WTC11 (cell line): ENCODE data around the gene DUOX2. TPM values are rescaled to one million over a fixed set of nuclear protein-coding genes. Genes with fewer than 3 reads are reported as not detected.

Experiments
- ATAC-seq: fragments of 200-7000 bp; cut with Tn5 transposase; 2 replicates; pipeline ENCODE4 v1.10.0; 2021; ENCODE audit warnings: mild to moderate bottlenecking, moderate library complexity
- CTCF ChIA-PET: fragments of 300-600 bp; sonication (Branson Sonifier 250); formaldehyde crosslinking; loops from one replicate; lab custom pipeline; 2021; ENCODE audit warnings: antibody characterized with exemption; lab: Charles Lee
- POLR2A ChIA-PET: fragments of 350-600 bp; sonication (Branson Sonifier 250); formaldehyde crosslinking; loops from one replicate; lab custom pipeline; 2021; ENCODE audit warnings: antibody characterized with exemption; lab: Charles Lee
- DNase-seq: peaks from one replicate; pipeline ENCODE4 v3.0.0; 2021; ENCODE audit warnings: low spot score
- H3K27ac Mint-ChIP-seq: 2 replicates; pipeline ENCODE4 v1.8.0; 2021; ENCODE audit warnings: mixed read lengths
- H3K27me3 Mint-ChIP-seq: 2 replicates; pipeline ENCODE4 v1.8.0; 2021; ENCODE audit warnings: low read depth, mild to moderate bottlenecking, moderate library complexity, mixed read lengths
- H3K36me3 Mint-ChIP-seq: 2 replicates; pipeline ENCODE4 v1.8.0; 2021; ENCODE audit warnings: mixed read lengths
- H3K4me1 Mint-ChIP-seq: 2 replicates; pipeline ENCODE4 v1.8.0; 2022; ENCODE audit warnings: mixed read lengths
- H3K4me3 Mint-ChIP-seq: 2 replicates; pipeline ENCODE4 v1.8.0; 2021; ENCODE audit warnings: mild to moderate bottlenecking, moderate library complexity, mixed read lengths
- H3K9me3 Mint-ChIP-seq: 2 replicates; pipeline ENCODE4 v1.8.0; 2021; ENCODE audit warnings: mixed read lengths
- CREB1 ChIP-seq: sonication (generic); formaldehyde crosslinking; IDR thresholded peaks from 2 replicates; pipeline ENCODE4 v1.8.0; 2023; ENCODE audit warnings: mild to moderate bottlenecking, missing genetic modification reagents
- GABPB1 ChIP-seq: sonication (generic); formaldehyde crosslinking; IDR thresholded peaks from 2 replicates; pipeline ENCODE4 v1.8.1; 2023; ENCODE audit warnings: mild to moderate bottlenecking, missing genetic modification reagents
- GTF2I ChIP-seq: fragments of 250-450 bp; sonication (Bioruptor Pico); conservative IDR thresholded peaks from 2 replicates; pipeline ENCODE4 v1.4.0; 2021; ENCODE audit warnings: mild to moderate bottlenecking
- NR2C2 ChIP-seq: sonication (generic); formaldehyde crosslinking; IDR thresholded peaks from 2 replicates; pipeline ENCODE4 v1.8.0; 2022; ENCODE audit warnings: mild to moderate bottlenecking, missing genetic modification reagents
- TP53 ChIP-seq: sonication (generic); formaldehyde crosslinking; IDR thresholded peaks from 2 replicates; pipeline ENCODE4 v1.8.1; 2023; ENCODE audit warnings: mild to moderate bottlenecking, missing genetic modification reagents
- ZNF138 ChIP-seq: sonication (generic); formaldehyde crosslinking; conservative IDR thresholded peaks from 2 replicates; pipeline ENCODE4 v1.8.1; 2022; ENCODE audit warnings: mild to moderate bottlenecking, moderate library complexity, missing genetic modification reagents
- ZNF219 ChIP-seq: sonication (generic); formaldehyde crosslinking; IDR thresholded peaks from 2 replicates; pipeline ENCODE4 v1.8.0; 2023; ENCODE audit warnings: missing genetic modification reagents, mild to moderate bottlenecking, borderline replicate concordance
- ZNF232 ChIP-seq: sonication (generic); formaldehyde crosslinking; IDR thresholded peaks from 2 replicates; pipeline ENCODE4 v1.8.0; 2022; ENCODE audit warnings: mild to moderate bottlenecking, missing genetic modification reagents
- ZNF423 ChIP-seq: fragments of 250-450 bp; sonication (Bioruptor Pico); IDR thresholded peaks from 2 replicates; pipeline ENCODE4 v2.1.2; 2022; ENCODE audit warnings: mild to moderate bottlenecking, moderate library complexity
- total RNA-seq: library from RNA; stranded (reverse); gene quantifications from 3 replicates; pipeline ENCODE4 v1.2.3, GENCODE V29; 2021
- TF ChIP-seq, protein P1 (sequence below): sonication (generic); formaldehyde crosslinking; IDR thresholded peaks from 2 replicates; pipeline ENCODE4 v1.8.1; 2023; ENCODE audit warnings: mild to moderate bottlenecking, missing genetic modification reagents, borderline replicate concordance
- TF ChIP-seq, protein P2 (sequence below): sonication (generic); formaldehyde crosslinking; IDR thresholded peaks from 2 replicates; pipeline ENCODE4 v1.8.0; 2022; ENCODE audit warnings: mild to moderate bottlenecking, missing genetic modification reagents
- TF ChIP-seq, protein P3 (sequence below): sonication (generic); formaldehyde crosslinking; IDR thresholded peaks from 2 replicates; pipeline ENCODE4 v1.8.0; 2023; ENCODE audit warnings: mild to moderate bottlenecking, missing genetic modification reagents
- TF ChIP-seq, protein P4 (sequence below): sonication (generic); formaldehyde crosslinking; IDR thresholded peaks from 2 replicates; pipeline ENCODE4 v1.8.1; 2023; ENCODE audit warnings: mild to moderate bottlenecking, moderate library complexity, missing genetic modification reagents
- TF ChIP-seq, protein P5 (sequence below): fragments of 250-450 bp; sonication (Bioruptor Pico); IDR thresholded peaks from 2 replicates; pipeline ENCODE4 v1.9.0; 2021; ENCODE audit warnings: mild to moderate bottlenecking
- TF ChIP-seq, protein P6 (sequence below): sonication (generic); formaldehyde crosslinking; IDR thresholded peaks from 2 replicates; pipeline ENCODE4 v1.8.1; 2022; ENCODE audit warnings: low read depth, missing genetic modification reagents, borderline replicate concordance
- TF ChIP-seq, protein P7 (sequence below): sonication (generic); formaldehyde crosslinking; IDR thresholded peaks from 2 replicates; pipeline ENCODE4 v1.8.1; 2022; ENCODE audit warnings: mild to moderate bottlenecking, moderate library complexity, missing genetic modification reagents

Gene DUOX2
- total RNA-seq, 1 experiment from 2014 or later: 0.13 TPM

DNA sequence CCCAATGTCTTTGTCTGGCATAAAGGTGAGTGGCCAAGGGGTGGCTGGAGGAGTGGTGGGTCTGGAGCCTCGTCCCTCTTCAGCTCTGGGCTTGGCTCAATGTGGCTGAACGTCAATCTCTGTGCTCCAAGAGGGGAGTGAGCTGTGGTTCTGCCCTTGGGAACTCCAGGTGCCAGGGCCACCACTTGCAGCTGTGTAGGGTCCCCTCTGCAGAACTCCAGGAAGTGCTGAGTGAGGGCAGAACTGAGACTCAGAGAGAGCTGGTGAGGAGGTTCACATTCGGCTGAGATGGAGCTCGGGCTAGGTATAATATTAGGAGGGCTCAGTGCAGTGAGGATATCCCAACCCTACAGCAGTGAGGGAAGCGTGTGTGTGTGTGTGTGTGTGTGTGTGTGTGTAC lies 27.4 kb upstream of the DUOX2 start (continued):
- TF ChIP-seq, protein P1, sequence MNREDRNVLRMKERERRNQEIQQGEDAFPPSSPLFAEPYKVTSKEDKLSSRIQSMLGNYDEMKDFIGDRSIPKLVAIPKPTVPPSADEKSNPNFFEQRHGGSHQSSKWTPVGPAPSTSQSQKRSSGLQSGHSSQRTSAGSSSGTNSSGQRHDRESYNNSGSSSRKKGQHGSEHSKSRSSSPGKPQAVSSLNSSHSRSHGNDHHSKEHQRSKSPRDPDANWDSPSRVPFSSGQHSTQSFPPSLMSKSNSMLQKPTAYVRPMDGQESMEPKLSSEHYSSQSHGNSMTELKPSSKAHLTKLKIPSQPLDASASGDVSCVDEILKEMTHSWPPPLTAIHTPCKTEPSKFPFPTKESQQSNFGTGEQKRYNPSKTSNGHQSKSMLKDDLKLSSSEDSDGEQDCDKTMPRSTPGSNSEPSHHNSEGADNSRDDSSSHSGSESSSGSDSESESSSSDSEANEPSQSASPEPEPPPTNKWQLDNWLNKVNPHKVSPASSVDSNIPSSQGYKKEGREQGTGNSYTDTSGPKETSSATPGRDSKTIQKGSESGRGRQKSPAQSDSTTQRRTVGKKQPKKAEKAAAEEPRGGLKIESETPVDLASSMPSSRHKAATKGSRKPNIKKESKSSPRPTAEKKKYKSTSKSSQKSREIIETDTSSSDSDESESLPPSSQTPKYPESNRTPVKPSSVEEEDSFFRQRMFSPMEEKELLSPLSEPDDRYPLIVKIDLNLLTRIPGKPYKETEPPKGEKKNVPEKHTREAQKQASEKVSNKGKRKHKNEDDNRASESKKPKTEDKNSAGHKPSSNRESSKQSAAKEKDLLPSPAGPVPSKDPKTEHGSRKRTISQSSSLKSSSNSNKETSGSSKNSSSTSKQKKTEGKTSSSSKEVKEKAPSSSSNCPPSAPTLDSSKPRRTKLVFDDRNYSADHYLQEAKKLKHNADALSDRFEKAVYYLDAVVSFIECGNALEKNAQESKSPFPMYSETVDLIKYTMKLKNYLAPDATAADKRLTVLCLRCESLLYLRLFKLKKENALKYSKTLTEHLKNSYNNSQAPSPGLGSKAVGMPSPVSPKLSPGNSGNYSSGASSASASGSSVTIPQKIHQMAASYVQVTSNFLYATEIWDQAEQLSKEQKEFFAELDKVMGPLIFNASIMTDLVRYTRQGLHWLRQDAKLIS (CRISPR knock-in tag): no peak
- TF ChIP-seq, protein P2, sequence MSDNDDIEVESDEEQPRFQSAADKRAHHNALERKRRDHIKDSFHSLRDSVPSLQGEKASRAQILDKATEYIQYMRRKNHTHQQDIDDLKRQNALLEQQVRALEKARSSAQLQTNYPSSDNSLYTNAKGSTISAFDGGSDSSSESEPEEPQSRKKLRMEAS (CRISPR knock-in tag): no peak

DNA sequence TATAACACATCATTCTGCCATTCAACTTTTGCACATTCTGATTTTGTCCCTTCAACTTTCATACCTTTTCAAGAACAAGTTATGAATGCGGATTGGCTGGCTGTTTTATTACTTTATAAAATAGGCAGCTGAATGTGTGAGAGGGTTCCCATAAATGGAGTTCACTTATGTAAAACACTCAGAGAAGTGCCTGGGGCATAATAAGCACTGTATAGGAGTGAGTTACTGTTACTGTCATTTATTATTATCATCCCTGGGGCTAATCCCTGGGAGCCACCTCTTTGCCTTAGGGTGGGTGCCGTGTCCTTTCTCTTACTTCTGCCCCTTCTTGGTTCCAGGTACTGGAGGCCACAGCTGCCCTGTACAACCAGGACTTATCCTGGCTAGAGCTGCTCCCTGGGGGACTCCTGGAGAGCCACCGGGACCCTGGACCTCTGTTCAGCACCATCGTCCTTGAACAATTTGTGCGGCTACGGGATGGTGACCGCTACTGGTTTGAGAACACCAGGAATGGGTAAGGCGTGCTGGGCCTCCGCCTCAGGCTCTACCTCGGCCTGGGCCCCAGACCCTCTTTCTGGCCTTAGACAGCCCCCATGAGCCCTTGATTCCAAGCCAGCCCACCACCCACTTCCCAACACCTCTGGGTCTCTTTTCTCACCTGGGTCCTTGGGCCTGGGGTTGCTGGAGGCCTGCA lies 26.7 kb upstream of the DUOX2 start:
- peaks cover 5% of the 10 kb centered on the region; the same call in 1 of the 2 replicates for H3K4me1 Mint-ChIP-seq
- no peak for ATAC-seq
- no peak for DNase-seq
- H3K4me3 Mint-ChIP-seq: no peak overlapping the region
- H3K36me3 Mint-ChIP-seq: no peaks in the 10 kb centered on the region
- POLR2A ChIA-PET: no interaction called here
- CTCF ChIA-PET: interaction anchor here (0.8 to 1.5 kb wide), 4 partner anchors 14 to 31 kb away, joined by 3 to 7 read pairs (median 4); no protein-coding TSS in a partner anchor
- no peak for TF ChIP-seq GTF2I
- TF ChIP-seq, protein P3, sequence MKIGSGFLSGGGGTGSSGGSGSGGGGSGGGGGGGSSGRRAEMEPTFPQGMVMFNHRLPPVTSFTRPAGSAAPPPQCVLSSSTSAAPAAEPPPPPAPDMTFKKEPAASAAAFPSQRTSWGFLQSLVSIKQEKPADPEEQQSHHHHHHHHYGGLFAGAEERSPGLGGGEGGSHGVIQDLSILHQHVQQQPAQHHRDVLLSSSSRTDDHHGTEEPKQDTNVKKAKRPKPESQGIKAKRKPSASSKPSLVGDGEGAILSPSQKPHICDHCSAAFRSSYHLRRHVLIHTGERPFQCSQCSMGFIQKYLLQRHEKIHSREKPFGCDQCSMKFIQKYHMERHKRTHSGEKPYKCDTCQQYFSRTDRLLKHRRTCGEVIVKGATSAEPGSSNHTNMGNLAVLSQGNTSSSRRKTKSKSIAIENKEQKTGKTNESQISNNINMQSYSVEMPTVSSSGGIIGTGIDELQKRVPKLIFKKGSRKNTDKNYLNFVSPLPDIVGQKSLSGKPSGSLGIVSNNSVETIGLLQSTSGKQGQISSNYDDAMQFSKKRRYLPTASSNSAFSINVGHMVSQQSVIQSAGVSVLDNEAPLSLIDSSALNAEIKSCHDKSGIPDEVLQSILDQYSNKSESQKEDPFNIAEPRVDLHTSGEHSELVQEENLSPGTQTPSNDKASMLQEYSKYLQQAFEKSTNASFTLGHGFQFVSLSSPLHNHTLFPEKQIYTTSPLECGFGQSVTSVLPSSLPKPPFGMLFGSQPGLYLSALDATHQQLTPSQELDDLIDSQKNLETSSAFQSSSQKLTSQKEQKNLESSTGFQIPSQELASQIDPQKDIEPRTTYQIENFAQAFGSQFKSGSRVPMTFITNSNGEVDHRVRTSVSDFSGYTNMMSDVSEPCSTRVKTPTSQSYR (CRISPR knock-in tag): no peak
- TF ChIP-seq, all 79 proteins: peak for 0
- H3K9me3 Mint-ChIP-seq: no peaks in the 10 kb centered on the region
- peaks cover 32% of the 10 kb centered on the region for H3K27me3 Mint-ChIP-seq
- H3K27ac Mint-ChIP-seq: no peak overlapping the region

DNA sequence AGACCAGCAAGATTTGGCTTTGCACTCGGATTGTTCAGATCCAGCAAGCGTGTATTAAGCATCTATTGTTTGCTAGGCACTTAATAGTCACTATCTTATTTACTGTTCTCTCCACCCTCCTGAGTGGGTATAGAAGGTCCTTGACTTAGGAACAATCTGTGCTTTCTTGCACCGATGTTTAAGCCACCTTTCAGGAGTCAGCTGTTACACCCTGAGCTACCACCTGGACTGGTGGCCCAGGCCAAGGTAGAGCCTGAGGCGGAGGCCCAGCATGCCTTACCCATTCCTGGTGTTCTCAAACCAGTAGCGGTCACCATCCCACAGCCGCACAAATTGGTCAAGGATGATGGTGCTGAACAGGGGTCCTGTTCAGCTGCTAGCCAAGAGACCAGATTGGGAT lies 25.8 kb upstream of the DUOX2 start:
- no peak overlapping the region for H3K4me3 Mint-ChIP-seq
- CTCF ChIA-PET: interaction anchor here (0.8 to 2.0 kb wide), 3 partner anchors 22 to 30 kb away, joined by 3 to 7 read pairs (median 6); no protein-coding TSS in a partner anchor
- no peaks in the 10 kb centered on the region for H3K36me3 Mint-ChIP-seq
- POLR2A ChIA-PET: no interaction called here
- DNase-seq (no peak), ATAC-seq (no peak)
- H3K4me1 Mint-ChIP-seq: peaks cover 7% of the 10 kb centered on the region
- peaks cover 35% of the 10 kb centered on the region for H3K27me3 Mint-ChIP-seq
- no peaks in the 10 kb centered on the region for H3K9me3 Mint-ChIP-seq
- no peak overlapping the region for H3K27ac Mint-ChIP-seq
- TF ChIP-seq GABPB1 (CRISPR knock-in tag): no peak
- TF ChIP-seq ZNF232 (CRISPR knock-in tag): no peak
- TF ChIP-seq GTF2I: no peak
- no peak for TF ChIP-seq ZNF219 (CRISPR knock-in tag)
- TF ChIP-seq NR2C2 (CRISPR knock-in tag): no peak
- TF ChIP-seq ZNF138 (CRISPR knock-in tag): no peak
- TF ChIP-seq, protein P4, sequence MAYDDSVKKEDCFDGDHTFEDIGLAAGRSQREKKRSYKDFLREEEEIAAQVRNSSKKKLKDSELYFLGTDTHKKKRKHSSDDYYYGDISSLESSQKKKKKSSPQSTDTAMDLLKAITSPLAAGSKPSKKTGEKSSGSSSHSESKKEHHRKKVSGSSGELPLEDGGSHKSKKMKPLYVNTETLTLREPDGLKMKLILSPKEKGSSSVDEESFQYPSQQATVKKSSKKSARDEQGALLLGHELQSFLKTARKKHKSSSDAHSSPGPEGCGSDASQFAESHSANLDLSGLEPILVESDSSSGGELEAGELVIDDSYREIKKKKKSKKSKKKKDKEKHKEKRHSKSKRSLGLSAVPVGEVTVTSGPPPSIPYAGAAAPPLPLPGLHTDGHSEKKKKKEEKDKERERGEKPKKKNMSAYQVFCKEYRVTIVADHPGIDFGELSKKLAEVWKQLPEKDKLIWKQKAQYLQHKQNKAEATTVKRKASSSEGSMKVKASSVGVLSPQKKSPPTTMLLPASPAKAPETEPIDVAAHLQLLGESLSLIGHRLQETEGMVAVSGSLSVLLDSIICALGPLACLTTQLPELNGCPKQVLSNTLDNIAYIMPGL (CRISPR knock-in tag): no peak
- TF ChIP-seq TP53 (CRISPR knock-in tag): no peak
- no peak for TF ChIP-seq CREB1 (CRISPR knock-in tag)
- TF ChIP-seq, protein P1 (CRISPR knock-in tag): no peak
- TF ChIP-seq, protein P5, sequence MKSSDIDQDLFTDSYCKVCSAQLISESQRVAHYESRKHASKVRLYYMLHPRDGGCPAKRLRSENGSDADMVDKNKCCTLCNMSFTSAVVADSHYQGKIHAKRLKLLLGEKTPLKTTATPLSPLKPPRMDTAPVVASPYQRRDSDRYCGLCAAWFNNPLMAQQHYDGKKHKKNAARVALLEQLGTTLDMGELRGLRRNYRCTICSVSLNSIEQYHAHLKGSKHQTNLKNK (CRISPR knock-in tag): no peak
- TF ChIP-seq ZNF423: no peak
- TF ChIP-seq, protein P6, sequence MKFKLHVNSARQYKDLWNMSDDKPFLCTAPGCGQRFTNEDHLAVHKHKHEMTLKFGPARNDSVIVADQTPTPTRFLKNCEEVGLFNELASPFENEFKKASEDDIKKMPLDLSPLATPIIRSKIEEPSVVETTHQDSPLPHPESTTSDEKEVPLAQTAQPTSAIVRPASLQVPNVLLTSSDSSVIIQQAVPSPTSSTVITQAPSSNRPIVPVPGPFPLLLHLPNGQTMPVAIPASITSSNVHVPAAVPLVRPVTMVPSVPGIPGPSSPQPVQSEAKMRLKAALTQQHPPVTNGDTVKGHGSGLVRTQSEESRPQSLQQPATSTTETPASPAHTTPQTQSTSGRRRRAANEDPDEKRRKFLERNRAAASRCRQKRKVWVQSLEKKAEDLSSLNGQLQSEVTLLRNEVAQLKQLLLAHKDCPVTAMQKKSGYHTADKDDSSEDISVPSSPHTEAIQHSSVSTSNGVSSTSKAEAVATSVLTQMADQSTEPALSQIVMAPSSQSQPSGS (CRISPR knock-in tag): no peak
- TF ChIP-seq, protein P7, sequence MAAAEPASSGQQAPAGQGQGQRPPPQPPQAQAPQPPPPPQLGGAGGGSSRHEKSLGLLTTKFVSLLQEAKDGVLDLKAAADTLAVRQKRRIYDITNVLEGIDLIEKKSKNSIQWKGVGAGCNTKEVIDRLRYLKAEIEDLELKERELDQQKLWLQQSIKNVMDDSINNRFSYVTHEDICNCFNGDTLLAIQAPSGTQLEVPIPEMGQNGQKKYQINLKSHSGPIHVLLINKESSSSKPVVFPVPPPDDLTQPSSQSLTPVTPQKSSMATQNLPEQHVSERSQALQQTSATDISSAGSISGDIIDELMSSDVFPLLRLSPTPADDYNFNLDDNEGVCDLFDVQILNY (CRISPR knock-in tag): no peak
